ENCODE results near the gene CAMK4.
"Not testable (repeated sequence)": the region's sequence is repeated elsewhere in the genome, so short reads cannot be mapped to it uniquely, and the experiment has no call there.

CAMK4 gene

GRCh38 chr5:111386832-111387162 is 162.6 kb downstream of the CAMK4 start:
- DNase-seq: no peak

- no peak for DNase-seq
Observed at GRCh38 chr5:111387361-111387760, 163.2 kb downstream of the CAMK4 start.

GRCh38 chr5:111389390-111390082 is 165.4 kb downstream of the CAMK4 start:
- DNase-seq: no peak

GRCh38 chr5:111392181-111392580 is 168.0 kb downstream of the CAMK4 start:
- no peak for DNase-seq

GRCh38 chr5:111394586-111394985 is 170.4 kb downstream of the CAMK4 start:
- DNase-seq: no peak

GRCh38 chr5:111398013-111398412 is 173.8 kb downstream of the CAMK4 start:
- no peak for DNase-seq

- no peak for DNase-seq
Observed at GRCh38 chr5:111399113-111399512, 174.9 kb downstream of the CAMK4 start.

- no peak for DNase-seq
Observed at GRCh38 chr5:111401906-111402305, 177.7 kb downstream of the CAMK4 start.

GRCh38 chr5:111404270-111404769 is 180.1 kb downstream of the CAMK4 start:
- DNase-seq: no peak

GRCh38 chr5:111407562-111407961 is 183.4 kb downstream of the CAMK4 start:
- DNase-seq: no peak

GRCh38 chr5:111408817-111409216 is 184.6 kb downstream of the CAMK4 start:
- no peak for DNase-seq

- not testable (repeated sequence) for DNase-seq
Observed at GRCh38 chr5:111409266-111409665, 185.1 kb downstream of the CAMK4 start.

- DNase-seq: not testable (repeated sequence)
Observed at GRCh38 chr5:111410067-111410466, 185.9 kb downstream of the CAMK4 start.

- DNase-seq: no peak
Observed at GRCh38 chr5:111411301-111411700, 187.1 kb downstream of the CAMK4 start.

GRCh38 chr5:111412593-111412992 is 188.4 kb downstream of the CAMK4 start:
- no peak for DNase-seq

- no peak for DNase-seq
Observed at GRCh38 chr5:111415053-111415452, 190.9 kb downstream of the CAMK4 start.

GRCh38 chr5:111422245-111422644 is 198.1 kb downstream of the CAMK4 start:
- no peak for DNase-seq

- no peak for DNase-seq
Observed at GRCh38 chr5:111422747-111423720, 198.8 kb downstream of the CAMK4 start.

GRCh38 chr5:111425205-111425604 is 201.0 kb downstream of the CAMK4 start:
- DNase-seq: no peak

- DNase-seq: no peak
Observed at GRCh38 chr5:111427762-111428161, 203.6 kb downstream of the CAMK4 start.

GRCh38 chr5:111432883-111433536 is 208.8 kb downstream of the CAMK4 start:
- no peak for DNase-seq

- no peak for DNase-seq
Observed at GRCh38 chr5:111434800-111435199, 210.6 kb downstream of the CAMK4 start.

- DNase-seq: no peak
Observed at GRCh38 chr5:111439473-111440075, 215.4 kb downstream of the CAMK4 start.

Data from AML-193 (cell line).